Gastroesophageal sphincter (tissue), 4 donors: Measurements from ENCODE around the gene ZFYVE16. TPM values are rescaled to one million over a fixed set of nuclear protein-coding genes. Genes with fewer than 3 reads are reported as not detected.

Experiments
- ATAC-seq: fragments of 150-250 bp; one replicate; pipeline ENCODE4 v1.9.1; 2016; ENCODE audit warnings: mild to moderate bottlenecking, moderate library complexity
- H3K27ac ChIP-seq, 4 donors: fragments of 200-600 bp; sonication (generic) in 3 of 4; 1 replicate in 3 of 4; 2 replicates in 1 of 4; pipeline ENCODE4 v1.5.1; 2016 to 2019
- H3K27me3 ChIP-seq: fragments of 200-600 bp; sonication (generic); one replicate; pipeline ENCODE4 v1.5.1; 2019
- H3K36me3 ChIP-seq, 2 donors: fragments of 200-600 bp; sonication (generic); one replicate each; pipeline ENCODE4 v1.5.1; 2019; ENCODE audit warnings: control low read depth in 1 of 2
- H3K4me1 ChIP-seq, 3 donors: fragments of 200-600 bp; sonication (generic); 1 replicate in 2 of 3; 2 replicates in 1 of 3; pipeline ENCODE4 v1.5.1; 2016 to 2019; ENCODE audit warnings: control low read depth in 2 of 3
- H3K4me3 ChIP-seq, 2 donors: fragments of 200-600 bp; sonication (generic); one replicate each; pipeline ENCODE4 v1.5.1; 2019; ENCODE audit warnings: mild to moderate bottlenecking in 1 of 2, moderate library complexity in 1 of 2
- H3K9me3 ChIP-seq, 3 donors: fragments of 200-600 bp; sonication (generic); one replicate each; pipeline ENCODE4 v1.5.1; 2017 to 2019; ENCODE audit warnings: control low read depth in 2 of 3
- CTCF ChIP-seq, 4 experiments: fragments of 200-600 bp in 2 of 4; fragments of 450-650 bp in 2 of 4; sonication (generic) in 1 of 4; IDR thresholded peaks; one replicate each; pipeline ENCODE4 v1.5.1; 2017 to 2019; ENCODE audit warnings: antibody characterized with exemption in 4 of 4, mild to moderate bottlenecking in 2 of 4, moderate library complexity in 2 of 4
- EP300 ChIP-seq: sonication (generic); formaldehyde crosslinking; IDR thresholded peaks from one replicate; pipeline ENCODE4 v1.6.1; 2017; ENCODE audit warnings: antibody characterized with exemption, mild to moderate bottlenecking
- POLR2A ChIP-seq, 2 donors: fragments of 450-650 bp; IDR thresholded peaks; one replicate each; pipeline ENCODE4 v1.6.1; 2017; ENCODE audit warnings: antibody characterized with exemption in 2 of 2, mild to moderate bottlenecking in 2 of 2, moderate library complexity in 1 of 2
- POLR2AphosphoS5 ChIP-seq: sonication (generic); formaldehyde crosslinking; IDR thresholded peaks from one replicate; pipeline ENCODE4 v1.6.1; 2017; ENCODE audit warnings: antibody characterized with exemption
- WGBS, 2 donors: methylation state at CpG; one replicate each; pipeline ENCODE4 v1.1.5; 2018; ENCODE audit warnings: low coverage in 1 of 2; 5-methylcytosine and 5-hydroxymethylcytosine counted together
- total RNA-seq, 4 donors: library from RNA; depleted of rRNA; stranded (reverse); fragments of >200 nt; gene quantifications; one replicate each; pipeline ENCODE4 v1.1.0, GENCODE V29; 2016

ZFYVE16 gene
- total RNA-seq, 4 donors from 2014 or later = 23.6 to 33.8 (median 26.9) TPM

- H3K4me1 ChIP-seq = no peaks in the 10 kb centered on the region
- no peak overlapping the region for H3K4me3 ChIP-seq
- no peak for TF ChIP-seq CTCF (IDR thresholded peaks at IDR 0.05)
- no peak for TF ChIP-seq POLR2A (IDR thresholded peaks at IDR 0.05)
- no peak for TF ChIP-seq EP300
- TF ChIP-seq POLR2AphosphoS5 = no peak
- H3K27ac ChIP-seq = no peak overlapping the region
- H3K27me3 ChIP-seq = no peaks in the 10 kb centered on the region
- ATAC-seq = no peak
- WGBS, 2 donors = 87 to 95% methylated on average over 4 of the region's 4 CpGs
- no peaks in the 10 kb centered on the region for H3K9me3 ChIP-seq
- H3K36me3 ChIP-seq = peaks cover 0 to 63% of the 10 kb centered on the region in 2 donors
Observed at GRCh38 chr5:80438739-80439138, 30.9 kb downstream of the ZFYVE16 start.

- no peak for ATAC-seq
- no peaks in the 10 kb centered on the region for H3K9me3 ChIP-seq
- no peak overlapping the region for H3K4me3 ChIP-seq
- no peak overlapping the region for H3K27ac ChIP-seq
- H3K27me3 ChIP-seq = no peaks in the 10 kb centered on the region
- peaks cover 0 to 65% of the 10 kb centered on the region in 2 donors for H3K36me3 ChIP-seq
- no peaks in the 10 kb centered on the region for H3K4me1 ChIP-seq
- no peak for TF ChIP-seq CTCF (IDR thresholded peaks at IDR 0.05)
- TF ChIP-seq POLR2A (IDR thresholded peaks at IDR 0.05) = no peak
- TF ChIP-seq EP300 = no peak
- TF ChIP-seq POLR2AphosphoS5 = no peak
Observed at GRCh38 chr5:80439213-80439612, 31.3 kb downstream of the ZFYVE16 start.

GRCh38 chr5:80442742-80443141 lies 34.9 kb downstream of the ZFYVE16 start:
- no peaks in the 10 kb centered on the region for H3K9me3 ChIP-seq
- H3K27me3 ChIP-seq = no peaks in the 10 kb centered on the region
- peaks cover 0 to 64% of the 10 kb centered on the region in 2 donors for H3K36me3 ChIP-seq
- no peak overlapping the region for H3K27ac ChIP-seq
- no peak for ATAC-seq
- H3K4me3 ChIP-seq = no peak overlapping the region
- TF ChIP-seq CTCF (IDR thresholded peaks at IDR 0.05) (no peak), POLR2A (IDR thresholded peaks at IDR 0.05) (no peak), POLR2AphosphoS5 (no peak), EP300 (no peak)
- no peaks in the 10 kb centered on the region for H3K4me1 ChIP-seq

GRCh38 chr5:80453366-80453765 lies 45.5 kb downstream of the ZFYVE16 start:
- Histone ChIP-seq H3K36me3 (peaks cover 2 to 79% of the 10 kb centered on the region in 2 donors), H3K9me3 (no peaks in the 10 kb centered on the region), H3K27me3 (no peaks in the 10 kb centered on the region), H3K27ac (no peak overlapping the region), H3K4me3 (no peak overlapping the region), H3K4me1 (no peaks in the 10 kb centered on the region)
- TF ChIP-seq POLR2AphosphoS5 (no peak), POLR2A (IDR thresholded peaks at IDR 0.05) (no peak), CTCF (IDR thresholded peaks at IDR 0.05) (no peak), EP300 (no peak)
- ATAC-seq = no peak
- WGBS, 2 donors = 96% methylated on average over 2 of the region's 2 CpGs

- Histone ChIP-seq H3K27me3 (no peaks in the 10 kb centered on the region), H3K27ac (no peak overlapping the region)
- WGBS, 2 donors = 88 to 95% methylated on average over 2 to 3 of the region's 4 CpGs
Observed at GRCh38 chr5:80463269-80463668, 55.4 kb downstream of the ZFYVE16 start.

More at GRCh38 chr5:80463269-80463668, 55.4 kb downstream of the ZFYVE16 start:
- TF ChIP-seq EP300 (no peak), CTCF (IDR thresholded peaks at IDR 0.05) (no peak)
- H3K36me3 ChIP-seq = peaks cover 0 to 98% of the 10 kb centered on the region in 2 donors
- no peak overlapping the region for H3K4me3 ChIP-seq
- peaks cover 0 to 17% (median 0%) of the 10 kb centered on the region in 3 donors for H3K9me3 ChIP-seq
- no peaks in the 10 kb centered on the region for H3K4me1 ChIP-seq
- no peak for ATAC-seq
